ENCODE results near the gene ADPGK.

DNA sequence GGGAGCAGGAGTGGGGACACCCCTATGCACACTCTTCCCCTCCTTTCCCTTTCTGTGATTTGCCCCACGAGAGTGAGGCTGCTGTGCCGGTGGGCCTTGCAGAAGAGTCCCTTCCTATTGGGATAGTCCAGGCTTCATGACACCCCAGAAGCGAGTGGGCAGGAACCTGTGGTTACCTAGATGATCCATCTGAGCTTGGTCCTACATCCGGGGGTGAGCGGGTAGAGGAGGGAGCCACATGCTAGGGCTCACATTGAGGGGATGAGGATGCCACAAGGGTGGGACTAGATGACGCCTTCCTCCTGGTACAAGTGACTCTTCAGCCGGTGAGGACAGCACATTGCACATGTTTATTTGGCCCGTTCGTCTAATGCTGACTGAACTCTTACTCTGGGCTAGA is 43.1 kb upstream of the ADPGK start:
- TF ChIP-seq, protein P1, sequence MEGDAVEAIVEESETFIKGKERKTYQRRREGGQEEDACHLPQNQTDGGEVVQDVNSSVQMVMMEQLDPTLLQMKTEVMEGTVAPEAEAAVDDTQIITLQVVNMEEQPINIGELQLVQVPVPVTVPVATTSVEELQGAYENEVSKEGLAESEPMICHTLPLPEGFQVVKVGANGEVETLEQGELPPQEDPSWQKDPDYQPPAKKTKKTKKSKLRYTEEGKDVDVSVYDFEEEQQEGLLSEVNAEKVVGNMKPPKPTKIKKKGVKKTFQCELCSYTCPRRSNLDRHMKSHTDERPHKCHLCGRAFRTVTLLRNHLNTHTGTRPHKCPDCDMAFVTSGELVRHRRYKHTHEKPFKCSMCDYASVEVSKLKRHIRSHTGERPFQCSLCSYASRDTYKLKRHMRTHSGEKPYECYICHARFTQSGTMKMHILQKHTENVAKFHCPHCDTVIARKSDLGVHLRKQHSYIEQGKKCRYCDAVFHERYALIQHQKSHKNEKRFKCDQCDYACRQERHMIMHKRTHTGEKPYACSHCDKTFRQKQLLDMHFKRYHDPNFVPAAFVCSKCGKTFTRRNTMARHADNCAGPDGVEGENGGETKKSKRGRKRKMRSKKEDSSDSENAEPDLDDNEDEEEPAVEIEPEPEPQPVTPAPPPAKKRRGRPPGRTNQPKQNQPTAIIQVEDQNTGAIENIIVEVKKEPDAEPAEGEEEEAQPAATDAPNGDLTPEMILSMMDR (IDR thresholded peaks at IDR 0.05) = no peak
- TF ChIP-seq POLR2A (IDR thresholded peaks at IDR 0.05) = no peak
- no peak for TF ChIP-seq POLR2AphosphoS5 (IDR thresholded peaks at IDR 0.05)
